Measurements from ENCODE around the gene PNPLA1.

Gene PNPLA1

DNA sequence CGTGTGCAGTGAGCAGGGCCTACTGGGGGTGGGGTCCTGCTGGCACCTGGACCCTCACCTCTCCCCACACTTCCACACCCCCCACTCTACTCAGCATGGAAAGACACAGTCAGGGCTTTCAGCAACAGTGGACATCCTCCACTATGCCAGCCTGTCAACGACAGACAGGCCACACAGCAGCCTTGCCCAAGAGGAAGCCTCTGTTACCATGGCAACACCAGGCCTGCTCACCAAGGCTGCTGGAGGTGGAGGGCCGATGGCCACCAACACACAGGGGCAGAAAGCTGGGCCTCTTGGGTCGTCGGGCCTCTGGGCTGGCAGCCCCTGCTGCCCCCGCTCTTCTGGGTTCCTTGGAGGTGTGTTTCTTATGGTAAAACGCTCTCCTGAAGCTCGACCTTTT, 53.2 kb downstream of the PNPLA1 start:
- H3K4me1 ChIP-seq (ENCODE audit: control insufficient read depth in 1 of 2, insufficient read depth in 1 of 2, low read depth in 1 of 2, low read length in 1 of 2) = no peaks in the 10 kb centered on the region
- H3K4me3 ChIP-seq (ENCODE audit: low read depth in 1 of 2, low read length in 1 of 2) = no peak overlapping the region
- no peak for TF ChIP-seq CTCF (IDR thresholded peaks at IDR 0.05)
- H3K27ac ChIP-seq = no peak overlapping the region
- H3K9me3 ChIP-seq = no peaks in the 10 kb centered on the region
- H3K36me3 ChIP-seq = no peaks in the 10 kb centered on the region
- H3K27me3 ChIP-seq = no peaks in the 10 kb centered on the region

GRCh38 chr6:36324191-36324590, 54.3 kb downstream of the PNPLA1 start:
- no peaks in the 10 kb centered on the region for H3K27me3 ChIP-seq
- no peak overlapping the region for H3K27ac ChIP-seq
- no peak for TF ChIP-seq CTCF (IDR thresholded peaks at IDR 0.05)
- H3K9me3 ChIP-seq = no peaks in the 10 kb centered on the region
- H3K36me3 ChIP-seq = no peaks in the 10 kb centered on the region
- H3K4me3 ChIP-seq (ENCODE audit: low read depth in 1 of 2, low read length in 1 of 2) = no peak overlapping the region
- H3K4me1 ChIP-seq (ENCODE audit: control insufficient read depth in 1 of 2, insufficient read depth in 1 of 2, low read depth in 1 of 2, low read length in 1 of 2) = no peaks in the 10 kb centered on the region

- Histone ChIP-seq H3K9me3 (no peaks in the 10 kb centered on the region), H3K4me1 (ENCODE audit: control insufficient read depth in 1 of 2, insufficient read depth in 1 of 2, low read depth in 1 of 2, low read length in 1 of 2) (no peaks in the 10 kb centered on the region), H3K27ac (no peak overlapping the region), H3K36me3 (no peaks in the 10 kb centered on the region), H3K4me3 (ENCODE audit: low read depth in 1 of 2, low read length in 1 of 2) (no peak overlapping the region), H3K27me3 (no peaks in the 10 kb centered on the region)
- TF ChIP-seq CTCF (IDR thresholded peaks at IDR 0.05) = no peak
Measured at GRCh38 chr6:36324715-36325114, 54.9 kb downstream of the PNPLA1 start.

- no peak for TF ChIP-seq CTCF (IDR thresholded peaks at IDR 0.05)
- Histone ChIP-seq H3K27me3 (no peaks in the 10 kb centered on the region), H3K36me3 (no peaks in the 10 kb centered on the region)
Measured at GRCh38 chr6:36326356-36326995, 56.6 kb downstream of the PNPLA1 start.

DNA sequence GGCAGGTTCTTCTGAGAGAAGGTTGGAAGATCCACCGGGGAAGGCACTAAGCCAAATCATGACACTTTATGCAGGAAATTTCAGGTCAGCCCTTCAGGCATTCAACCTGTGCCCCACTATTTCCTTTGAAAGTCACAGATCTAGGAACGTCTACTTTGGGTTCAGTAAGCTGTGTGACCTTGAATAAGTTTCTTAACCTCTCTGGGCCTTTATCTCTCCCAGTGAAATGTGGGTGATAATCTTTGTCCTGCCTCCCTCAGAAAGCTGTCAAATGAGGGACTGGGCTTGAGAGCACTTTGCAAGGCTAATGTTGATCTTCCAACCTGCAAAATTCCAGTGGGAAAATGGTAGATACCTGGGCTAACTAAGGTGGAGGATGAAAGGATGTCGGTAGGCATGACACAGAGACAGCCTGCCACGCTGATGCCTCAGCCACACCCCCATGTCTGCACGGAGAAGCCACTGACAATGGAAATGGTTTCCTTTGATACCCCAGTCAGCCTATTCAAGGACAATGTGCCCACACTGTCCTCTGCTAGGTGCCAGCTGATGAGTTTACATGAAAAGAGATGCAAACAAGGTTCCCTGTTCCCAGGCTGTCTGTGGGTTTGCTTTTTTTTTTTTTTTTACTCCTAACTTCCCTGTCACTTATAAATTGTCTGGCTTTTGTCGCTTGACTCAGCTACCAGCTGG, 57.5 kb downstream of the PNPLA1 start:
- H3K4me3 ChIP-seq (ENCODE audit: low read depth in 1 of 2, low read length in 1 of 2) = no peak overlapping the region
- H3K4me1 ChIP-seq (ENCODE audit: control insufficient read depth in 1 of 2, insufficient read depth in 1 of 2, low read depth in 1 of 2, low read length in 1 of 2) = no peaks in the 10 kb centered on the region
- H3K36me3 ChIP-seq = no peaks in the 10 kb centered on the region
- H3K27ac ChIP-seq = no peak overlapping the region
- TF ChIP-seq CTCF (IDR thresholded peaks at IDR 0.05) = no peak
- peaks cover 4% of the 10 kb centered on the region for H3K27me3 ChIP-seq
- no peaks in the 10 kb centered on the region for H3K9me3 ChIP-seq

More at GRCh38 chr6:36326356-36326995, 56.6 kb downstream of the PNPLA1 start:
- no peaks in the 10 kb centered on the region for H3K9me3 ChIP-seq
- no peak overlapping the region for H3K4me3 ChIP-seq (ENCODE audit: low read depth in 1 of 2, low read length in 1 of 2)
- no peaks in the 10 kb centered on the region for H3K4me1 ChIP-seq (ENCODE audit: control insufficient read depth in 1 of 2, insufficient read depth in 1 of 2, low read depth in 1 of 2, low read length in 1 of 2)
- no peak overlapping the region for H3K27ac ChIP-seq
